ENCODE results near the gene RBM39.

The RBM39 gene

DNA sequence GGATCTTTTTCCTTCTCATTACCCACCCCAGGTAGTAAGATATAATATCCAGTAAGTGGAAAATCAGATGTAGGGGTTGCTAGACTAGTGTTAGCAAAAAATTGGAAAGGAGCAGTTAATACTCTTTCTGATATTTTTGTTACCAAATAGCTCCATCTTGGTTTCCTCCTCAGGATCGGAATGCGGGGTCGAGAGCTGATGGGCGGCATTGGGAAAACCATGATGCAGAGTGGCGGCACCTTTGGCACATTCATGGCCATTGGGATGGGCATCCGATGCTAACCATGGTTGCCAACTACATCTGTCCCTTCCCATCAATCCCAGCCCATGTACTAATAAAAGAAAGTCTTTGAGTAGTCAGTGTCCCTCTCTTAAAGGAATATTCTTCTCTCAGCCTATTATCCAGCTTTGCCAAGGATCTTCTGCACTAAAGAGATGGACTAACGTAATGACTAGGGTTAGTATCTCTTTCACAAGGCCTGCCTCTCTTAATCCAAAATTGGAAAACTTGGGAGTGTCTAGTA is 41.4 kb downstream of the RBM39 start:
- Histone ChIP-seq H4K20me1 (ENCODE audit: low read depth, low read length) (peaks cover 8% of the 10 kb centered on the region), H3K4me3 (ENCODE audit: insufficient read depth, low read length, poor library complexity, severe bottlenecking) (peak overlapping the region; percentile 92), H3K9ac (ENCODE audit: low read length) (peak overlapping the region; percentile 93), H3K27ac (ENCODE audit: low read depth, low read length) (peak overlapping the region; percentile 70), H3K79me2 (ENCODE audit: insufficient read depth, low read length) (peaks cover 26% of the 10 kb centered on the region; the same call in 1 of the 2 replicates), H3K4me2 (ENCODE audit: low read depth, low read length, poor library complexity, severe bottlenecking) (peak overlapping the region; percentile 67), H2AFZ (ENCODE audit: low read depth, low read length, severe bottlenecking) (no peak overlapping the region), H3K9me2 (replicated peaks; ENCODE audit: insufficient read depth, low read length) (no peaks in the 10 kb centered on the region), H3K9me3 (ENCODE audit: insufficient read depth, low read length) (no peaks in the 10 kb centered on the region), H3K36me3 (ENCODE audit: low read length) (peaks cover 28% of the 10 kb centered on the region), H3K27me3 (ENCODE audit: low read length) (no peaks in the 10 kb centered on the region), H3F3A (ENCODE audit: insufficient read depth) (peaks cover 73% of the 10 kb centered on the region)
- TF ChIP-seq, protein P1, sequence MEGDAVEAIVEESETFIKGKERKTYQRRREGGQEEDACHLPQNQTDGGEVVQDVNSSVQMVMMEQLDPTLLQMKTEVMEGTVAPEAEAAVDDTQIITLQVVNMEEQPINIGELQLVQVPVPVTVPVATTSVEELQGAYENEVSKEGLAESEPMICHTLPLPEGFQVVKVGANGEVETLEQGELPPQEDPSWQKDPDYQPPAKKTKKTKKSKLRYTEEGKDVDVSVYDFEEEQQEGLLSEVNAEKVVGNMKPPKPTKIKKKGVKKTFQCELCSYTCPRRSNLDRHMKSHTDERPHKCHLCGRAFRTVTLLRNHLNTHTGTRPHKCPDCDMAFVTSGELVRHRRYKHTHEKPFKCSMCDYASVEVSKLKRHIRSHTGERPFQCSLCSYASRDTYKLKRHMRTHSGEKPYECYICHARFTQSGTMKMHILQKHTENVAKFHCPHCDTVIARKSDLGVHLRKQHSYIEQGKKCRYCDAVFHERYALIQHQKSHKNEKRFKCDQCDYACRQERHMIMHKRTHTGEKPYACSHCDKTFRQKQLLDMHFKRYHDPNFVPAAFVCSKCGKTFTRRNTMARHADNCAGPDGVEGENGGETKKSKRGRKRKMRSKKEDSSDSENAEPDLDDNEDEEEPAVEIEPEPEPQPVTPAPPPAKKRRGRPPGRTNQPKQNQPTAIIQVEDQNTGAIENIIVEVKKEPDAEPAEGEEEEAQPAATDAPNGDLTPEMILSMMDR (IDR thresholded peaks at IDR 0.05; ENCODE audit: insufficient read depth, low read length, poor library complexity, severe bottlenecking) = no peak
- TF ChIP-seq EZH2phosphoT487 (conservative IDR thresholded peaks at IDR 0.05; ENCODE audit: low read length) = no peak

DNA sequence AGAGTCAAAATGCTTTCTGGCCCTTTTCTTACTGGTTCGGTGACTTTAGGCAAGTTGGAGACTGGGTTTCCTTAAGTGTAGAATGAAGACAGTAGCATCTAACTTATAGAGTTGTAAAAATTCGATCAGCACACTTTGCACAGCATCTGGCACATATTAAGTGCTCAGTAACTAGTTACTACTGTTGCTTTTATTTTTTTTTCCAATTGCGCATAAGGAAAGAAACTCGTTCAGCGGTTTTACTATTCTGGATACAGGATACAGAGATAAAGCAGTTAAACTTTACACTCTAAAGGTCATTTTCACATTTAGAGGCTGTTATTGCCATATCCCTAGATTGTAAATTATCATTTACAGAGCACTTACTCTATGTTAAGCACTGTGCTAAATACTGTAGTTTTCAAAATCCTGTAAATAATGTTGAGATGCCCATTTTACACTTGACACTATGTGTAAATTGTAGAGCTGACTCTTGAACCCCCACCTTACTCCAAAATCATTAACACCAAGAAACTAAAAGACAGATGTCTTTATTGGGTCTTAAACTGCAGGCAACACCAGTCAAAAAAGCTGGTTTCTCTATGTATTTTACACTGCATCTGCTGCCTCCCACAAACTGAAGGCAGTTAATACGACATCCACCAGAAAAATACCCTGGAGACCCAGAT is 42.0 kb downstream of the RBM39 start:
- peak overlapping the region; percentile 70 for H3K27ac ChIP-seq (ENCODE audit: low read depth, low read length)
- H3K9me2 ChIP-seq (replicated peaks; ENCODE audit: insufficient read depth, low read length) = no peaks in the 10 kb centered on the region
- H2AFZ ChIP-seq (ENCODE audit: low read depth, low read length, severe bottlenecking) = peak overlapping the region; percentile 93
- peaks cover 26% of the 10 kb centered on the region; the same call in 1 of the 2 replicates for H3K79me2 ChIP-seq (ENCODE audit: insufficient read depth, low read length)
- no peaks in the 10 kb centered on the region for H3K9me3 ChIP-seq (ENCODE audit: insufficient read depth, low read length)
- H3K4me2 ChIP-seq (ENCODE audit: low read depth, low read length, poor library complexity, severe bottlenecking) = peak overlapping the region; percentile 67
- peak overlapping the region; percentile 93 for H3K9ac ChIP-seq (ENCODE audit: low read length)
- peaks cover 23% of the 10 kb centered on the region for H3K36me3 ChIP-seq (ENCODE audit: low read length)
- H4K20me1 ChIP-seq (ENCODE audit: low read depth, low read length) = peaks cover 8% of the 10 kb centered on the region
- peak overlapping the region; percentile 92 for H3K4me3 ChIP-seq (ENCODE audit: insufficient read depth, low read length, poor library complexity, severe bottlenecking)
- TF ChIP-seq, protein P1 (IDR thresholded peaks at IDR 0.05; ENCODE audit: insufficient read depth, low read length, poor library complexity, severe bottlenecking) = no peak
- no peak for TF ChIP-seq EZH2phosphoT487 (conservative IDR thresholded peaks at IDR 0.05; ENCODE audit: low read length)
- H3F3A ChIP-seq (ENCODE audit: insufficient read depth) = peaks cover 68% of the 10 kb centered on the region
- no peaks in the 10 kb centered on the region for H3K27me3 ChIP-seq (ENCODE audit: low read length)

DNA sequence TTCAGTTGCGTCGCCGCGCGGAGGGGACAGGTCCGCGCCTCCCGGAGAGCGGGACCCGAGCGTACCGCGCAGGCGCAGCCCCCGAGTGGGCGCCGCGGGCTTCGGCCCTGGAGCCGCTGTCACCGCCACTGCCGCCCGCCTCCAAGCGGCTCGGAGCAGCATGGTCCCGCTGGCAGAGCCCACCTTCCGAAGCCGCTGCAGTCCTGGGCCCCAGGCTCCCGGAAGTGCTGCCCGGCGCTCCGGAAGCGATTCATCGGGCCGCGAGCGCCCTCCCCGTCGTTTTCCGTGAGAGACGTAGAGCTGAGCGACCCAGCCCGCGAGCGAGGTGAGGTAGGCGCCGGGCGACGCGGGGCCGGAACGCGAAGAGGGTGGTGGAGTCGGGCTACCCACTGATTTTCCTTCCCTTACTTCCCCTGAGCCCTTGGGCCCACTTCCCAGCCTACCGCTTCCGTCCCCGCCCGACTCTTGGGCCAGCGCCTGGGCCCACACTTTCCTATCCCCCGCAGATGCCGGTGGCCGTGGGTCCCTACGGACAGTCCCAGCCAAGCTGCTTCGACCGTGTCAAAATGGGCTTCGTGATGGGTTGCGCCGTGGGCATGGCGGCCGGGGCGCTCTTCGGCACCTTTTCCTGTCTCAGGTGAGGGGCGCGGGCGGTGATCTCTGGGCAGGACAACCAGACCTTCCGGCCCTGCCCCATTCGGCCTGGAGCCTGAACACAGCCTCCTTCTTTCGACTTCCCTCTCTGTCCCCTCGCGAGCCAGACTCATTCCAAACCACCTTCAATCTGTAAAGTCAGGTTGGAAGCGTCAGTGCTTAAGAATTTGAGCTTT is 42.7 kb downstream of the RBM39 start, which contains the start of the genes NFS1 and ROMO1:
NFS1 (minus strand) TSS at position 226 of the 830 bp plus-strand sequence; CDS start at position 162, 64 bp downstream.
ROMO1 (plus strand) TSS at position 279 of the 830 bp plus-strand sequence; CDS start at position 507, 228 bp downstream.
- Histone ChIP-seq H3K4me2 (ENCODE audit: low read depth, low read length, poor library complexity, severe bottlenecking) (peak within 1 kb of the TSS; percentile 67), H3K79me2 (ENCODE audit: insufficient read depth, low read length) (peaks cover 26% of the 10 kb centered on the region; the same call in 1 of the 2 replicates), H3K4me3 (ENCODE audit: insufficient read depth, low read length, poor library complexity, severe bottlenecking) (peak within 1 kb of the TSS; percentile 92), H3K36me3 (ENCODE audit: low read length) (peaks cover 16% of the 10 kb centered on the region), H4K20me1 (ENCODE audit: low read depth, low read length) (peaks cover under 1% of the 10 kb centered on the region), H3K9ac (ENCODE audit: low read length) (peak within 1 kb of the TSS; percentile 93), H3F3A (ENCODE audit: insufficient read depth) (peaks cover 60% of the 10 kb centered on the region), H3K27ac (ENCODE audit: low read depth, low read length) (peak within 1 kb of the TSS; percentile 70), H3K9me3 (ENCODE audit: insufficient read depth, low read length) (no peaks in the 10 kb centered on the region), H3K27me3 (ENCODE audit: low read length) (no peaks in the 10 kb centered on the region), H2AFZ (ENCODE audit: low read depth, low read length, severe bottlenecking) (peak within 1 kb of the TSS; percentile 93), H3K9me2 (replicated peaks; ENCODE audit: insufficient read depth, low read length) (no peaks in the 10 kb centered on the region)
- TF ChIP-seq, protein P1 (IDR thresholded peaks at IDR 0.05; ENCODE audit: insufficient read depth, low read length, poor library complexity, severe bottlenecking) = no peak
- TF ChIP-seq EZH2phosphoT487 (conservative IDR thresholded peaks at IDR 0.05; ENCODE audit: low read length) = no peak

Data from SU-DHL-6 (cell line).